GM13976 (cell line): ENCODE measurements around the gene NHERF2.
A peak's percentile ranks its signal among the peaks of the same experiment; 100 is the strongest.

Experiments used
- DNase-seq: peaks from one replicate; pipeline ENCODE4 v3.0.0; 2012; ENCODE audit warnings: low spot score
- in situ Hi-C: fragments of 300-500 bp; cut with MboI; formaldehyde crosslinking; loops from one replicate; pipeline ENCODE4 v1.12.0; 2022; ENCODE audit warnings: low sequenced_read_pairs, mixed read lengths, inconsistent platforms; ENCODE audit not compliant: unreplicated experiment
- TF ChIP-seq, protein P1 (sequence below): IDR thresholded peaks from 2 replicates; pipeline ENCODE4 v1.5.1; 2012; ENCODE audit warnings: borderline replicate concordance, mild to moderate bottlenecking; ENCODE audit not compliant: insufficient read depth; ENCODE audit errors: extremely low read depth, missing control alignments, control extremely low read depth

Gene NHERF2

GRCh38 chr16:2002406-2003230 is 24.1 kb upstream of the NHERF2 start:
- in situ Hi-C loops, result loop anchor here (25.0 kb wide), 1 partner anchor 485 kb away; the partner anchor contains the start of gene TBC1D24
- DNase-seq, result no peak

GRCh38 chr16:2003231-2003826 is 23.4 kb upstream of the NHERF2 start:
- no peak for DNase-seq
- in situ Hi-C loops, result loop anchor here (25.0 kb wide), 1 partner anchor 484 kb away; the partner anchor contains the start of gene TBC1D24
- TF ChIP-seq, protein P1, sequence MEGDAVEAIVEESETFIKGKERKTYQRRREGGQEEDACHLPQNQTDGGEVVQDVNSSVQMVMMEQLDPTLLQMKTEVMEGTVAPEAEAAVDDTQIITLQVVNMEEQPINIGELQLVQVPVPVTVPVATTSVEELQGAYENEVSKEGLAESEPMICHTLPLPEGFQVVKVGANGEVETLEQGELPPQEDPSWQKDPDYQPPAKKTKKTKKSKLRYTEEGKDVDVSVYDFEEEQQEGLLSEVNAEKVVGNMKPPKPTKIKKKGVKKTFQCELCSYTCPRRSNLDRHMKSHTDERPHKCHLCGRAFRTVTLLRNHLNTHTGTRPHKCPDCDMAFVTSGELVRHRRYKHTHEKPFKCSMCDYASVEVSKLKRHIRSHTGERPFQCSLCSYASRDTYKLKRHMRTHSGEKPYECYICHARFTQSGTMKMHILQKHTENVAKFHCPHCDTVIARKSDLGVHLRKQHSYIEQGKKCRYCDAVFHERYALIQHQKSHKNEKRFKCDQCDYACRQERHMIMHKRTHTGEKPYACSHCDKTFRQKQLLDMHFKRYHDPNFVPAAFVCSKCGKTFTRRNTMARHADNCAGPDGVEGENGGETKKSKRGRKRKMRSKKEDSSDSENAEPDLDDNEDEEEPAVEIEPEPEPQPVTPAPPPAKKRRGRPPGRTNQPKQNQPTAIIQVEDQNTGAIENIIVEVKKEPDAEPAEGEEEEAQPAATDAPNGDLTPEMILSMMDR, result no peak

More at GRCh38 chr16:2002406-2003230, 24.1 kb upstream of the NHERF2 start:
- TF ChIP-seq, protein P1, result no peak

GRCh38 chr16:2003827-2004641 is 22.7 kb upstream of the NHERF2 start:
- TF ChIP-seq, protein P1, result peak; percentile 97
- peak; percentile 95 for DNase-seq
- in situ Hi-C loops, result loop anchor here (25.0 kb wide), 1 partner anchor 483 kb away; the partner anchor contains the start of gene TBC1D24

- TF ChIP-seq, protein P1, result no peak
- in situ Hi-C loops, result loop anchor here (25.0 kb wide), 1 partner anchor 482 kb away; the partner anchor contains the start of gene TBC1D24
- DNase-seq, result no peak
Measured at GRCh38 chr16:2004795-2005517, 21.7 kb upstream of the NHERF2 start.

- DNase-seq, result no peak
- in situ Hi-C loops, result loop anchor here (25.0 kb wide), 1 partner anchor 482 kb away; the partner anchor contains the start of gene TBC1D24
- TF ChIP-seq, protein P1, result peak; percentile 8
Measured at GRCh38 chr16:2005646-2006045, 21.1 kb upstream of the NHERF2 start.
